HG03432 (cell line): ENCODE results near the gene ETV6.

Experiments used
- ATAC-seq: cut with Tn5 transposase; IDR thresholded peaks from one replicate; pipeline ENCODE4 v1.9.1; 2021; ENCODE audit warnings: mild to moderate bottlenecking, moderate library complexity; ENCODE audit not compliant: unreplicated experiment

ETV6 gene

DNA sequence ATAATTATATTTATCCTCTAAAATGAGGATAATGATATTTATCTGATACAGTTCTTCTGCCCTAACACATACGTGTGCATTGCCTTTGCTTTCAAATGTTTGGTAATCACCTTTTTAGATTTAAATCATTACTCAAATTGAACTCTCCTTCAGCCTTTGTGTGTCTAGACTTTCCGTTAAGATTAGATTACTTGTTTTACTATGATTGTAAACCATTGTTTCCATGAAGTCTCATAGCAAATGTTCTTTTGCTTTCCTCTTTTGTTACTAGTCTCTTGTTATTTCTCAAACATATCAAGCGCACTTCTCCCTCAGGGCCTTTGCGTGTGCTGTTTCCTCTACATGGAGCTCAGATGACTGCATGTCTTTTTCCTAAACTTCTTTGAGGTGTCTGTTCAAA is 63.7 kb downstream of the ETV6 start:
- ATAC-seq: no peak

DNA sequence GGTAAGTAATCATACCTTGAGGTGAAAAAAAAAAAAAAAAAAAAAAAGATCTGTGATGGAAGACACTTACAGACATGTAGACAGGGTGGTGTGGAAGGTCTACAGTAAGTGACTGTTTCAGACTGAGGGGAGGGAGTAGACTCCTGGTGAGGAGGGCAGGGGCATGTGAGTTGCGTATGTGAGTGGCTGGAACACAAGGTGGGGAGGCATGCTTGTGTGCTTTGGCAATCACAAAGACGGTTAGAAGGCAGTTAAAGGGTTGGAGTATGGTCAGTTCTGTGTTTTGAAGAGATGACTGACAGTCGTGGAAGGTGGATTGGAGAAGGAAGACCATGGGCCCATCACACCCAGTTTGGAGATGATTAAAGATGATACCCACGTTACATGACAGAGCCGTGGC is 65.2 kb downstream of the ETV6 start:
- no peak for ATAC-seq

GRCh38 chr12:11715621-11716020 is 66.1 kb downstream of the ETV6 start:
- ATAC-seq: no peak

DNA sequence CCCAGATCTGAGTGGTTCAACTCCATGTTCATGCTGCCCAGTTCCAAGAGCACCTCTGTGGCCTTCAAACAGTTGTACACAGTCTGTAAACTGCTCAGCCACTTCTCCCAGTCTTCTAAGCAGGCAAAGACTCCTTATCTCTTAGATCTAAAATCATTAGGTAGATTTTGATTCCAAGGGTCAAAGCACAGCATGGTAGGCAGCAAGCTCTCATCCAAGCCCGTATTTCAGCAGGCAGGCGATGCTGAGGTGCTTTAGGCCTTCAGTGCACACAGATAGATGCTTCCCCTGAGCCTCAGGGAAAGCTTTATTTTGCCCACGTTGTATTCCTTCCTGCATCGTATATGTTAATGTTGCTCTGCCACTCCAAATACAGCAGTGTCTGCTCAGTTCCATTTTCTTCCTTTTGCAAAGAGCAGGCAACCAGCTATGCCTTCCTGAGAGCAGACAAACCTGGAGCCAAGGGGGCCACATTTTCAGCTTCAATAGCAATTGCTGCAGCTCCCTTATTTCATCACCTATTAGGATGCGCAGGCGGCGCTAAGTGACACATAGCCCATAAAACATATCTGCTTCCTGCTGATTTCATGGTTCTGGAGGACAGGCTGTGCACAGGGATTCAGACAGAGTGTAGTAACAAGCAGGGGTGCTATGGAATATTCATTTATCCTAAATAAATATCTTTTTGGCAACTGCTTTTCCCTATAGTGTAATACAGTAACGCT is 67.5 kb downstream of the ETV6 start:
- ATAC-seq: no peak

DNA sequence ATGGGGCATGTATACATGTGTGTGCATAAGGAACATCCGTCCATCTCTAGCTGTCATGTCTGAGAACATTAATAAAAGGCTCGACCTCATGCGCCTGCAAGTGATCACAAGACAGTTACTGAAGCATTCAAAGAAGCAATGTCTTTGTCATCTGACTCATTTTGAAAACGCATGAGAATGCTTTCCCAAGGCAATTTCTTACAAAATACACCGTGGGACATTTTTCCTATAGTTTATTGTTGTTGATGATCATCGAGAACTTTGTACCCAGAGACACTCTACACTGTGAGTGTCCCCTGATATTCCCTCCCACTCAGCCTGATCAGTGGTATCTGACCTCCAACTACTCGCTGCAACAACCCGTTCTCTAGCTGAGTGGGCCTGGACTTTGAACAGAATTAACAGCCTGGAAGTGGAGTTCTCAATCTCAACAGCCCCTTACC is 68.1 kb downstream of the ETV6 start:
- no peak for ATAC-seq

- ATAC-seq: no peak
These were observed 68.6 kb downstream of the ETV6 start for GRCh38 chr12:11718105-11718504.

DNA sequence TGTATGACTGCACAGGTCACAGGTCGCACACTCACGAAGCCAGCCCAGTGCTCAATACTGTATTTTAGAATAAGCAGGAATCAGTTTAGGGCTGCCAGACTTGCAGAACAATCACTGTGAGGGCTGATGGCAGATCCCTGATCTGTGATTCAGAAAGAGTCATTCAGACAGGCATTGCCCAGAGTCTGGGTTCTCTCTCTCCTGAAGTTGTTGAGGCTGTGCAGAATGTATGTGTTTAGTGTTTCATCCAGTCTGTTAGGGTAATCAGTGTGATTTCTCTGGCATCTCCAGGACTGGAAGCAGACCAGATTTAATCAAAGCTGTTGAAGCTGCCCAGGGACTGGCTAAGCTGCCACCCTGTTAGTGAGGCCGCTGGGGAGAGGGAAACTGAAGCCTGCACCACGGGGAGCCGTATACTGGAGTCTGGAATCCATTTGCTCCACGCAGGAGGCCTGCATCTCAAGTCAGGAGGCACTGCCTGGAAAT is 69.3 kb downstream of the ETV6 start:
- ATAC-seq: no peak

GRCh38 chr12:11719678-11720099 is 70.2 kb downstream of the ETV6 start:
- ATAC-seq: peak; percentile 49

- ATAC-seq: no peak
These were observed 72.6 kb downstream of the ETV6 start for GRCh38 chr12:11722071-11722470.

DNA sequence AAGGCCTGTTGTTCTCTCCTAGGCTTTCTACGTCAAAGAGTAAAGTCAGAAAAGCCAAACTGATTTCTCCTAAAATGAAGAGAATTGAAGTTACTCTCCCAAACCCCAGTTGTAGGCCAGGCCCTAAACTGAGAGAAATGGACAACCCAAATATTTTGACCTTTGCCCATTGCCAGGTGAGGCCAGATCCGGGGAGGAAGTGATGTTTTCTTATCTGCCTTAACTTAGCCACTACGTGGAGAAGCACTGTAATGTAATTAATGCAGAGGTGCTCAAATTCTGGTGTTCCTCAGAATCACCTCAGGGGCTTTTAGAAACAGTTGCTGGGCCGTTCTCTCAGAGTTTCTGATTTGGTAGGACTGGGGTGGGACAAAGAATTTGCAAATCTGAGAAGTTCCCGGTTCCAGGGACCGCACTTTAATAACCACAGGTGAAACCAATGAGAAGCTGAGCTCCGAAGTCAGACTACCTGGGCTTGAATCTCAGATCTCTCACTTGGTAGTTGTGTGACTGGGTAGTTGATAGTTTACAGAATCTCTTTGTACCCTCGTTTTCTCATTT is 73.2 kb downstream of the ETV6 start:
- no peak for ATAC-seq

GRCh38 chr12:11723993-11724392 is 74.5 kb downstream of the ETV6 start:
- no peak for ATAC-seq

DNA sequence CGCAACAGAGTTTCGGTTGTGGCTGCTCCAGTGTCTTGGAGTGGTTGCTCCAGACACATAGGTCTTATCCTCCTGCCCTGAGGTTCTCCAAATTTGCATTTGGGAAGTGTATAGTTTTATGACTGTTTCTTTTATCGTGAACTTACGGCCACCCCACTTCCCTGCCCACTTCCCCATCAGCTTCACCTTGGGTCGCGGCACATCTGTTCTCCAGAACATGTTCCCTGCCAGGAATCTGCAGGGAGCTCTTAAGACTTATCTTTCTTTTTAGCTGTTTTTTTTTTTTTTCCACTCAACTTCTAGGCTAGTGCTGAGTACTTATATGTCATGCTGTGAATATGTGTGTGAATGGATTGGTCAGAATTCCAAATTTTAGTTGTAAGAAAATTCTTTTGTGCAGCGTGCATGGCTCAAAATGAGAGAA is 75.4 kb downstream of the ETV6 start:
- ATAC-seq: no peak

- ATAC-seq: no peak
These were observed 76.2 kb downstream of the ETV6 start for GRCh38 chr12:11725686-11726085.

- no peak for ATAC-seq
These were observed 77.2 kb downstream of the ETV6 start for GRCh38 chr12:11726659-11727058.

DNA sequence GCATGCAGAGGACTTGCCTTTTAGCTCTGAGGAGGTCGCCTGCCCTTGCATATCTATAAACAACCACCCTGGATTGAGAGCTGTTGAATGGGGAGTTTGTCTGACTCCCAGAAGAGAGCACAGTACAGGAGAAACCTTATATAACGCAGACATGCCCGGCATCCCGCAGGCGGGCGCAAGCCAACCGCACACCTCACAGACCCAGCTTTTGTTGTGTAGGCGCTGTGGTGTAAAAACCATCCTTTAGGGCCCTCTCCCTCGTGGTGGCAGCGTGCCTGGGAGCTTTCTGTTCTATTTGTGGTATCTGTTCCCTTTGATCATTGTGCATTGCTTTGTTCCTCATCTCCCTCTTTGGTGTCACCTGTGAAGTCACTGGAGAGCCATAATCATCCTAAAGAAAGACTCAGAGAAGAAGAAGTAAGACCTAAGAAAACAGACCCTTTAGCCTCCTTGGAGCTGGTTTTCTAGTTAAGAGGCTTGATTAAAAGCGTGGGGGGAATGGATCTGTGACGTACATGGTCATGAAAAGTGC is 77.7 kb downstream of the ETV6 start:
- ATAC-seq: no peak

DNA sequence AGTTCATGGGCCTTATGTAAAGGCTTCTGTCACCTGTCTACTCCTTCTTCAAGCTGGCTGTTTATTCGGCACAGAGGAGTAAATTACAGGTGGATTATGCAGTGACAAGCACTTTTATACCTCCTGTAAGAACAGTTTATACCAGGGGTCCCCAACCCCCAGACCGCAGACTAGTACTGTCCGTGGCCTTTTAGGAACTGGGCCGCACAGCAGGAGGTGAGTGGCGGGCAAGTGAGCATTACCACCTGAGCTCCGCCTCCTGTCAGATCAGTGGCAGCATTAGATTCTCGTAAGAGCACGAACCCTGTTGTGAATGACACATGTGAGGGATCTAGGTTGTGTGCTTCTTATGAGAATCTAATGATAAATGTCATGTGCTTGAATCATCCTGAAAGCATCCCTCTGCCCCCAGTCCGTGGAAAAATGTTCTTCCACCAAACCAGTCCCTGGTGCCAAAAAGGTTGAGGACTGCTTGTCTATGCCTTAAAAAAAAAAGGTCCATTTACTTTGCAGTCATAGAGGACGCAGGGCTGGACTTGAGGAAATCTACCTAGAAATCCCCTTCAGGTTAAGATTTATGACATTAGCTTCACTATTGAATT is 78.8 kb downstream of the ETV6 start:
- ATAC-seq: no peak

DNA sequence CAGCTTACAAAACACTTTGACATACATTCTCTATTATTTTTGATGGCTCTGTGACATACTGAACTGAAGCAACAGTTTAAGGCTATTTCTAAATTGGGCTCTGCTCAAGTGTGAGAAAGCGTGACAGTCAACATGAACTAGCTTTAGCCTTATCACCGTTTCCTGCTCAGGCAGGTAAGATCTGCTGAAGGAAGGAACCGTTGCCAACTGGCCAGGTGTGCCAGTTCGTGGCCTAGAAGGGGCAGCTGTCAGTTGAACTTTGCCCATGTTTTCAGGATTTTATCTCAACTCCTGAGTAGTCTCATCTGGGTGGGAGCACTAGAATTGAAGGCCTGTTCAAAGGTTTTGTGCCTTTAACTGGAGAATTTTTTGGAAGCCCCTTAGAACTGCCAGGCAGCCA is 79.5 kb downstream of the ETV6 start:
- no peak for ATAC-seq

GRCh38 chr12:11729439-11730150 is 80.1 kb downstream of the ETV6 start:
- ATAC-seq: peak; percentile 20

- peak; percentile 48 for ATAC-seq
These were observed 81.0 kb downstream of the ETV6 start for GRCh38 chr12:11730299-11731041.

GRCh38 chr12:11731042-11731357 is 81.5 kb downstream of the ETV6 start:
- ATAC-seq: no peak

- no peak for ATAC-seq
These were observed 82.0 kb downstream of the ETV6 start for GRCh38 chr12:11731455-11731854.
